HG02885 (cell line): ENCODE measurements around the gene KHDRBS1.
"Not testable (repeated sequence)": the region's sequence is repeated elsewhere in the genome, so short reads cannot be mapped to it uniquely, and the experiment has no call there.

Experiments used
- ATAC-seq: cut with Tn5 transposase; IDR thresholded peaks from one replicate; pipeline ENCODE4 v1.9.1; 2021; ENCODE audit warnings: mild to moderate bottlenecking; ENCODE audit not compliant: unreplicated experiment, poor library complexity

The KHDRBS1 gene

DNA sequence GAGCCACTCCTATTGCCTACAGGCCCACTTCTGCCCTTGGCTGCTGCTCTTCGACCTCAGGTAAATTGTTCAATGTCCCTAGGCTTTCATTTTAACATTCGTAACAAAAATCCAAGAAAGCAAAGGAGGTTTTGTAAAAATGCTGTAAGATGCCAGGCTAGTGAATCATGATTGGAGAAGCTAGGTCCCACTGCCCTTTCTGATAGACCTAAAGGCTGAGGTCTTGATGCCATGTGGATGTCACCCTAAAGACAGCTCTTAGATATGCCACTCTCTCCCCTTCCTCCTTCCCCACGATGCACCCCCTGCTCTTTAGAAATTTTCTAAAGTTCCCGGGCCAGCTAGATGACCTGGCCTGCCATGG, 49.2 kb downstream of the KHDRBS1 start:
- no peak for ATAC-seq

- ATAC-seq = no peak
These were observed 49.6 kb downstream of the KHDRBS1 start for GRCh38 chr1:32063261-32063681.

DNA sequence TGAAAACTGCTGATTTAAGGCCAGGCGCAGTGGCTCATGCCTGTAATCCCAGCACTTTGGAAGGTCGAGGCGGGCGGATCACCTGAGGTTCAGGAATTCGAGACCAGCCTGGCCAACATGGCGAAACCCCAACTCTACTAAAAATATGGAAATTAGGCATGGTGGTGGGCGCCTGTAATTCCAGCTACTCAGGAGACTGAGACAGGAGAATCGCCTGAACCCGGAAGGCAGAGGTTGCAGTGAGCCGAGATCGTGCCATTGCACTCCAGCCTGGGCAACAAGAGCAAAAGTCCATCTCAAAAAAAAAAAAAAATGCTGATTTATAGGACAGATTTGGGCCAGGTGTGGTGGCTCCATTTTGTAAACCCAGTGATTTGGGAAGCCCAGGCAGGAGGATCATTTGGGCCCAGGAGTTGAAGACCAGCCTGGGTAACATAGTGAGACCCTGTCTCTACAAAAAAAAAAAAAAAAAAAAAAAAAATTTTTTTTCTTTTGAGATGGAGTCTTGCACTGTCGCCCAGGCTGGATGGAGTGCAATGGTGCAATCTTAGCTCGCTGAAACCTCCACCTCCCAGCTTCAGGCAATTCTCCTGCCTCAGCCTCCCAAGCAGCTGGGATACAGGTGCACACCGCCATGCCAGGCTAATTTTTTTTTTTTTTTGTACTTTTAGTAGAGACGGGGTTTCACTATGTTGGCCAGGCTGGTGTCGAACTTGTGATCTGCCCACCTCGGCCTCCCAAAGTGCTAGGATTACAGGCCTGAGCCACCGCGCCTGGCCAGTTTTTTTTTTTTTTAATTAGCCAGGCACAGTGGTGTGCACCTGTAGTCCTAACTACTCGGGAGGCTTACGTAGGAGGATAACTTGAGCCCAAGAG, 52.2 kb downstream of the KHDRBS1 start:
- not testable (repeated sequence) for ATAC-seq

DNA sequence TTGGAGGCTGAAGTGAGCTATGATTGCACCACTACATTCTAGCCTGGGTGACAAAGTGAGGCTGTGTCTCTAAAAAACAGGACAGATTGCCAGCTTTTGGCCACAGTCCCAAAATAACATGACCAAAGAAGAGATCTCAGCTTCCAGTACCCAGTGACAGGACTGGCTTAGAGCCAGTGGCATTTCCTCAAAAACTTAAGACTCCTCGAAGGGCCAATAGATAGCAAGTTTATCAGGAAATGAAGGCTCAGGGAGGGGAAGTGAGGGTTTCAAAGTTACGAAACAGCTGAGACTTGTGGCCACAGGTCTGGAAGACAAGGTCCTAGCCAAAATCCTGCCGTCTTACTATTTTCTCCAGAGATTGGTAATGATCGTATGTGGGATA, 52.8 kb downstream of the KHDRBS1 start:
- ATAC-seq = no peak

DNA sequence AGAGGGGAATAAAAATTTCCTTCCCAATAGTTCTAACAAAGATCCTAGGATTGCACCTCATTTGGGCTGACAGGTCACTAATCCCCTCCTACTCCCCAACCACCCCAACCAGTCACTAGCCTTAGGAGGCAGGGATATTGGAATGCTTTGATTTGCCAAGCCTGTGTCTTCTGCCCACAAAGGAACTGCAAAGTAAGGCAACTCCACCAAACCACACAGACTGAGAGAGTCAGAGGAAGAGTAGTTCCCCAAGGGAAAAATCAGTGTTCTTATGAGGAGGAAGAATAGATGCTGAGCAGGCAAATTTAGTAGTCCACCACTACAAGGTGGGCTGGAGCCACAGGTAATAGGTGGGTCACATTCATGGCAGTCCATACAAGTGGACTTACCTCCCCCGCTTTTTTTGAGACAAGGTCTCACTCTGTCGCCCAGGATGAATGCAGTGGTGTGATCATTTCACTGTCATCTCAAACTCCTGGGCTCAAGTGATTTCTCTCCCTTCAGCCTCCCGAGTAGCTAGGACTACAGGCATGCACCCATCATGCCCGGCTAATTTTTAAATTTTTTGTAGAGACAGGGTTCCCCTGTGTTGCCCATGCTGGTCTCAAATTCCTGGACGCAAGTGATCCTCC, 55.4 kb downstream of the KHDRBS1 start:
- ATAC-seq = no peak

DNA sequence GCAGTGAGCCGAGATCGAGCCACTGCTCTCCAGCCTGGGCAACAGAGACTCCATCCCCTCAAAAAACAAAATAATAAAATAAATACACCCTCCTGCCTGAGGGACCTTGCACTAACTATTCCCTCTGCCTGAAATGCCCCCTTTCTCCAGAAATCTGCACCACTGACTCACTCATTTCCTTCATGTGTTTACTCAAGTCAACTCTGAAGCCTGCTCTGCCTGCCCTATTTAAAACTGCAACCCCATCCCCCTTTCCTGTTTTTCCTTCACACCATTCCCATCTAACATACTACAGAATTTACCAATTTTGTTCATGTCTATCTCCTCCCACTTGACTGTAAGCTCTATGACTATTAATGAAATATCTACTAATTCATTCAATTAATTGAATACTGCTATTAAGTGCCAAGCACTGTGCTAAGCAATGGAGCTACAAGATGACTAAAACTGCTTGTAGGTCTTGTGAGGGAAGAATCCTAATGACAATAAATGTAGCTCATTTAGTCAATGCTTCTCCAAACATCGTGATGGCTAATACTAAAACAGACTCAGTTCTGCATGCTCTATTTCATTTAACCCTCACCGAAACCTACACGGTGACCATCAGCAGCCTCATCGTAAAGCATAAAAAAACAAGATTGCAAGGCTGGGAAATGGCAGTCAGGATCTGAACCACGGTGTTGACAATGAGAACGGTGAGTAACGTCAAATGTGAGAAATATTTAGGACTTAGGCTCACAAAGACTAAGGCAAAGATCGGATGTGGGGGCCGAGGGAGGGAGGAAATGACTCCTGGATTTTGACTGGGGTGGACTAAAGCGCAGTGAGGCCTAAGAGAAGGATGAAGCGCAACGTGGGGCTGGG, 58.3 kb downstream of the KHDRBS1 start:
- no peak for ATAC-seq

DNA sequence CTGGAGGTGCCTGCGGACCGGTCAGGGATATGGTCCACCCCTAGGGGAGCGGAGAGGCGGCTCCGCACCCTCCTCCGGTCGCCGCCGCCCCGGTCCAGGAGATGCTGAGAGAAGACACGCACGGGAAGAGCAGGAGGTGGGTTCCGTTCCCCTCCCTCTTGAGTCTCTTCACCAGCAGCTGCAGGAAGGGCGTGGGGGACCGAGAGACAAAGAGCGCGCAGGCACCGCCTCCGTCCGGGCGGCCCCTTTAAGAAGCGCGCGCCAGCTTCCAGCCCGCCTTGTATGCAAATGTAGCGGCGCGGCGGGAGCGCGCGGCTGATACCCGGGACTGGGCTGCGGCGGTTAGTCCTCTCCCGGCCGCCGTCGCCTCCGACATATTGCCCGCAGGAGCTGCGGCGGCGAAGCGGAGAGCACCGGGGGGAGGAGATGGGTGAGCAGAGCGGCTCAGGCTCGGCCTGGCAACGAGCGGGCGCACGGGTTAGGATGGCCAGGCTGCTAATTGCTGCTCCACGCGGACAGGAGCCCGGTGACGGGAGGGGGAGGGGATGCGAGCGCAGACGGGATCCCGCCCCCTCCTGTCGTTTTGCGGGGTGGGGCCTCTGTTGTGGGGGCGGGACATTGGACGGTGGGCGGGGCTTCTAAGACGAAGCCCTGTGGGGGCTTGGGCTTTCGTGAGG, 59.1 kb downstream of the KHDRBS1 start, which contains the start of gene TMEM39B:
Gene TMEM39B, plus strand, starts transcription at position 318 of the 677 bp plus-strand sequence. Its CDS starts 109 bp downstream, at position 427.
- peak; percentile 85 for ATAC-seq

DNA sequence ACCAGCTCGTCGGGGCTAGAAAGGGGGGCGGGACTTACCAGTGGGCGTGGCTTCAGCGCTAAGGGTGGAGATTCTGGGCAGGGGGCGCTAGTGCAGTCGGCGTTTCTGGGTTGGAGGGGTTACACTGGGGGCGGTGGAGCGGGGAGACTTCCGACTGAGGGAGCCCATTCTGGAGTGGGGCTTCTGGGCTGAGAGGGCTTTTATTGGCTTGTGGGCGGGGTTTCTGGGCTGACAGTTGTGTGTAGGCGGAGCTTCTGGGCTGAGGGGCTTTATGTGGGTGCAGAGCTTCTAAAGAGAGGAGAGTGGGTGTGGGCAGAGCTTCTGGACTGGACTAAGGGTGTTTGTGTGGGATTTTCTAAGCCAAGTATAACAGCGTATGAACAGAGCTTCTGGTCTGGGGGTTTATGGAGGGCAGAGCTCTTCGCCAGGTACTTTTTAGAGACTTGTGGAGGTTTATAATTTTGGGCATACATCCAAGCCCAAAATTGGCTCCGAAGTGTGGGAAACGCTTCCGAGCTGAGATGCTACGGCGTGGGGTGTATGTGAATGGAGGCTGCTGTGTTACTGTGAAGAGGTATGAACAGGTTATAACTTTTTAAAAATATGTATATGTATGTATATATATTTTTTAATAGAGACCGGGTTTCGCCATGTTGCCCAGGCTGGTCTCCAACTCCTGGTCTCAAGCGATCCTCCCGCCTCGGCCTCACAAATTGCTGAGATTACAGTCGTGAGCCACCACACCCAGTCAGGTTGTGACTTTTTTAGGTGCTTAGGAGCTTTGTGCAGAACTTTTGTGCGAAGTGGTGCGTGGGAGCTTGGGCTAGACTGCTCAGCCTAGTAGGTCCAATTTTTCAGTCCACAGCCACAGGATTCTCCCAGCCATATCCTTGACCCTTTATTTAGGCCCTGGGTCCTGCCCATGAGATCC, 59.9 kb downstream of the KHDRBS1 start:
- ATAC-seq = no peak

DNA sequence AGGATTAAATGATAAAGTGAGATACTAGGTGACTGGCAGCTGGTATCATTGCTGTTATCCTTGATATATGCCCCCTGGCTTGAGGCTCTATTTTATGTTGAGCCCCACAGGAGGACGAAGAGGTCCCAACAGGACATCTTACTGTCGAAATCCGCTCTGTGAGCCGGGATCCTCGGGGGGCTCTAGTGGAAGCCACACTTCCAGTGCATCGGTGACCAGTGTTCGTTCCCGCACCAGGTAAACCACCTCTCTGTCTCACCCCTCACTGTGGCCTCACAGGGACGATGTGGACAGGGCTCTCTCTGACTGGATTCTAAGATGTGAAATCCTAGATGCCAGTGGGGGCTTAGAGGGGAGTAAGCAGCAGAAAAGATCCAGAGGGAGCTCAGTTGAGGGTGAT, 61.2 kb downstream of the KHDRBS1 start:
- no peak for ATAC-seq

DNA sequence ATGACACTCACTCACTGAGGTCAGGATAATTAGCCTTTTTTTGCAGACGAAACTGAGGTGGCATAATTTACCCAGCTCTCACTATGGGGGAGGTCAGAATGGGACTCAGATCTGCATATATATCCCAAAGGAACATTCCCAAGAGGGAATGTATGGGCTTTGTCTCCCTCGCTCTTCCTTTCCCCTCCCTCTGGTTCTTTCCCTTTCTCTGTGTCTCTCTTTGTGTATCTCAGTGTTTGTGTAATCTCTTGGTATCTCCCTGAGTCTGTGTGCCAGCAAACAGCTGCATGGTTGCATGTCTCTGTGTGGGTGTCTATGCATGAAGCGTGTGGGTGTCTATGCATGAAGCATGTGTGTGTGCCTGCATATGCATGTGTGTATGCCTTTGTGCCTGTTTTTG, 63.8 kb downstream of the KHDRBS1 start:
- no peak for ATAC-seq

DNA sequence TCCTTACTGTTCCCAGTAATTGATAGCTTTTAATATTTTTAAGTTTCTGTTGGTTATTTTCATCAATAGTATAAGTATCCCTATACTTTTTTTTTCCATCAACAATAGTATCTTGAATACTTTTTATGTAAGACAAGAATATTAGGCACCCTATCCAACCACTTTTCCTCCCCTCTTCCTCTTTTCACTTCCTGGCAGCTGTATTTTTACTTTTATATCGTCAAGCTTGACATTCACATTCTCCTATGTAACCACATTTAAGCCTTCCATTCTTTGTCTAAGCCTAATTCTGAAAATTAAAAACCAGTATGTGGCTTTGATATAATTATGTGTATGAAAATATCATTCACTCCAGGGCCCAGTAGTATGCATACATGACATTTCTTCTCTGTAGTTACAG, 68.4 kb downstream of the KHDRBS1 start:
- no peak for ATAC-seq

DNA sequence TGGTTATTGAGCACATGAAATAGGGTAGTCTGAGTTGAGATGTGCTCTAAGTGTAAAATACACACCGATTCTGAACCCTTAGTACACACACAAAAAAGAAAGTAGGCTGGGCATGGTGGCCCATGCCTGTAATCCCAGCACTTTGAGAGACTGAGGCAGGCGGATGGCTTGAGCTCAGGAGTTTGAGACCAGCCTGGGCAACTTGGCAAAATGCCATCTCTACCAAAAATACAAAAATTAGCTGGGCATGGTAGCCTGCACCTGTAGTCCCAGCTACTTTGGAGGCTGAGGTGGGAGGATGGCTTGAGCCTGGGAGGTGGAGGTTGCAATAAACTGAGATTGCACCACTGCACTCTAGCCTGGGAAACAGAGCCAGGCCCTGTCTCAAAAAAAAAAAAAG, 72.7 kb downstream of the KHDRBS1 start:
- ATAC-seq = not testable (repeated sequence)

- no peak for ATAC-seq
These were observed 77.5 kb downstream of the KHDRBS1 start for GRCh38 chr1:32091176-32091575.

- no peak for ATAC-seq
These were observed 77.9 kb downstream of the KHDRBS1 start for GRCh38 chr1:32091591-32091990.
